ENCODE results near the gene MGMT.

Gene MGMT

GRCh38 chr10:129784291-129784690 is 317.2 kb downstream of the MGMT start:
- DNase-seq: no peak

- DNase-seq: no peak
These were observed 317.9 kb downstream of the MGMT start for GRCh38 chr10:129784891-129785290.

- DNase-seq: no peak
These were observed 318.5 kb downstream of the MGMT start for GRCh38 chr10:129785536-129785981.

- no peak for DNase-seq
These were observed 319.2 kb downstream of the MGMT start for GRCh38 chr10:129786216-129786615.

GRCh38 chr10:129787557-129787956 is 320.5 kb downstream of the MGMT start:
- no peak for DNase-seq

GRCh38 chr10:129788215-129788614 is 321.2 kb downstream of the MGMT start:
- no peak for DNase-seq

- no peak for DNase-seq
These were observed 323.8 kb downstream of the MGMT start for GRCh38 chr10:129790715-129791446.

GRCh38 chr10:129792141-129792540 is 325.1 kb downstream of the MGMT start:
- DNase-seq: no peak

GRCh38 chr10:129792864-129793263 is 325.8 kb downstream of the MGMT start:
- DNase-seq: no peak

- no peak for DNase-seq
These were observed 326.4 kb downstream of the MGMT start for GRCh38 chr10:129793479-129793878.

- no peak for DNase-seq
These were observed 327.0 kb downstream of the MGMT start for GRCh38 chr10:129793996-129794395.

GRCh38 chr10:129796710-129797420 is 329.8 kb downstream of the MGMT start:
- DNase-seq: no peak

- no peak for DNase-seq
These were observed 332.9 kb downstream of the MGMT start for GRCh38 chr10:129799942-129800341.

GRCh38 chr10:129800796-129801340 is 333.8 kb downstream of the MGMT start:
- no peak for DNase-seq

- DNase-seq: no peak
These were observed 340.2 kb downstream of the MGMT start for GRCh38 chr10:129807211-129807610.

- DNase-seq: no peak
These were observed 341.3 kb downstream of the MGMT start for GRCh38 chr10:129808092-129808983.

GRCh38 chr10:129809431-129809830 is 342.4 kb downstream of the MGMT start:
- no peak for DNase-seq

- DNase-seq: no peak
These were observed 342.8 kb downstream of the MGMT start for GRCh38 chr10:129809841-129810240.

- DNase-seq: no peak
These were observed 344.2 kb downstream of the MGMT start for GRCh38 chr10:129811208-129811607.

GRCh38 chr10:129812398-129812797 is 345.4 kb downstream of the MGMT start:
- no peak for DNase-seq

GRCh38 chr10:129814681-129815646 is 347.9 kb downstream of the MGMT start:
- no peak for DNase-seq
